Cardiac septum (tissue), 1 donor: ENCODE measurements around the gene G6PD. TPM values are rescaled to one million over a fixed set of nuclear protein-coding genes. Genes with fewer than 3 reads are reported as not detected.

Source experiments
- total RNA-seq: library from RNA; stranded (reverse); fragmentation: NEBNext Ultra II Directional; extraction: Animal tissue kit (Norgen Biotek cat#: 25700); gene quantifications from one replicate; pipeline ENCODE4 v1.2.1, GENCODE V29; 2021
- donor health status: DM: no; HTN: no; CAD: no.

Gene G6PD
- total RNA-seq, 1 donor from 2014 or later = 14.6 TPM

Other genes with a start within 250 kb of the G6PD start
- 347 TPM for gene FLNA, start 172.2 kb downstream of the G6PD start, total RNA-seq
- gene EMD, start 167.6 kb downstream of the G6PD start, total RNA-seq = 66.2 TPM
- 1,520 TPM for gene RPL10, start 148.5 kb downstream of the G6PD start, total RNA-seq
- gene DNASE1L1, start 137.6 kb downstream of the G6PD start, total RNA-seq = 32.9 TPM
- 41.6 TPM for gene TAFAZZIN, start 135.3 kb downstream of the G6PD start, total RNA-seq
- gene ATP6AP1, start 118.2 kb downstream of the G6PD start, total RNA-seq = 86.1 TPM
- 114 TPM for gene GDI1, start 109.7 kb downstream of the G6PD start, total RNA-seq
- gene FAM50A, start 102.7 kb downstream of the G6PD start, total RNA-seq = 43.7 TPM
- gene PLXNA3, start 88.6 kb downstream of the G6PD start, total RNA-seq = 46.9 TPM
- gene LAGE3, start 67.6 kb downstream of the G6PD start, total RNA-seq = 13.9 TPM
- gene UBL4A, start 60.2 kb downstream of the G6PD start, total RNA-seq = 48.4 TPM
- gene SLC10A3, start 56.2 kb downstream of the G6PD start, total RNA-seq = 13.8 TPM
- gene FAM3A, start 30.6 kb downstream of the G6PD start, total RNA-seq = 53.1 TPM
- 18.9 TPM for gene IKBKG, start 774 bp upstream of the G6PD start, total RNA-seq
- gene CTAG1A, start 38.3 kb upstream of the G6PD start, total RNA-seq = not detected
- gene CTAG1B, start 72.4 kb upstream of the G6PD start, total RNA-seq = not detected
- gene CTAG2, start 106.7 kb upstream of the G6PD start, total RNA-seq = not detected
- 17.7 TPM for gene GAB3, start 204.2 kb upstream of the G6PD start, total RNA-seq
- gene DKC1, start 216.0 kb upstream of the G6PD start, total RNA-seq = 22.4 TPM